Urothelium cell line (cell line): Measurements from ENCODE around the gene CDCA7L.
"Not testable (repeated sequence)": the region's sequence is repeated elsewhere in the genome, so short reads cannot be mapped to it uniquely, and the experiment has no call there.

ENCODE experiments used
- DNase-seq: peaks from one replicate; pipeline ENCODE4 v3.0.0; 2011; ENCODE audit warnings: low spot score, mixed read lengths
- FAIRE-seq: peaks from 2 replicates; lab custom pipeline; 2011; peaks lifted over from hg19 to GRCh38; lab: Jason Lieb, UNC

The CDCA7L gene

DNA sequence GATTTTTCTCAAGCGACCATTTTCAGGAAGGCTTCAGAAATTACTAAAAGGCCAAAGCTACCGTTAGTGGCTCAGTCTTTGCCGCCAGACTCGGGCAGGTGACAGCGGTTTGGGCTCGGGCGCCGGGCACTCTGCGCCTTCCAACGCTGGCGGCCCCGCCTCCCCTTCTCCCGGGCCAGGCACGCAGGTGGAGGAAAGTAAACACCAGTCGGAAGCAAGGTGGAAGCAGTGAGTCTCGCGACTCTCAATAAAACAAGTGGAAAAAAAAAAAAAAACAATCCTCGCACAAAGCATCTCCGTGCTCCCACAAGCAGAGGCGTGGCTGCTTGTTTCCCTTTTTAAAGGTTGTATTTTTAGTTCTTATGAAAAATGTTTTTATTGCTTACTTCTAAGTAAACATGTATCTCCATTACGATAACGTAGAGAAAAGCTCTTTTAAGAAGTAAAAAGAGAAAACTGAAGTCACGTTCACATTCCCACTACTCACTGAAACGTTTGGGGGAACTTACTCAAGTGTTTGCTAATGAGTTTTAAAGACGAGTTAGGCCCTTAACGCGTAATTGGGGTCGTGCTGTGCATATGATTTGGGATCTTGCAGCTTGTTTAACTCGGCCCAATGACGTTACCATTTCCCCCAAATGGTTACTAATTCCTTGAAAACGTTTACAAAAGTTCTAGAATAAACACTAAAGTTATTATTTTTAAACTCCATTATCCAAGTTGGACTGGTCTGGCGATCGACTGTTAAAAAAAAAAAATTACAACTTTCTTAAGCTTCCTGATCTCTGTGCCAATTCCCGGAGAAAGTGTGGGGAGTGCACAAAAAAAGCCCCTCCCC lies 864 bp downstream of the CDCA7L start:
- DNase-seq (peak; percentile 46), FAIRE-seq (no peak)

GRCh38 chr7:21943436-21943835 lies 2.3 kb downstream of the CDCA7L start:
- DNase-seq, result no peak

GRCh38 chr7:21942955-21943354 lies 2.7 kb downstream of the CDCA7L start:
- FAIRE-seq (no peak), DNase-seq (no peak)

More at GRCh38 chr7:21943436-21943835, 2.3 kb downstream of the CDCA7L start:
- FAIRE-seq, result no peak

DNA sequence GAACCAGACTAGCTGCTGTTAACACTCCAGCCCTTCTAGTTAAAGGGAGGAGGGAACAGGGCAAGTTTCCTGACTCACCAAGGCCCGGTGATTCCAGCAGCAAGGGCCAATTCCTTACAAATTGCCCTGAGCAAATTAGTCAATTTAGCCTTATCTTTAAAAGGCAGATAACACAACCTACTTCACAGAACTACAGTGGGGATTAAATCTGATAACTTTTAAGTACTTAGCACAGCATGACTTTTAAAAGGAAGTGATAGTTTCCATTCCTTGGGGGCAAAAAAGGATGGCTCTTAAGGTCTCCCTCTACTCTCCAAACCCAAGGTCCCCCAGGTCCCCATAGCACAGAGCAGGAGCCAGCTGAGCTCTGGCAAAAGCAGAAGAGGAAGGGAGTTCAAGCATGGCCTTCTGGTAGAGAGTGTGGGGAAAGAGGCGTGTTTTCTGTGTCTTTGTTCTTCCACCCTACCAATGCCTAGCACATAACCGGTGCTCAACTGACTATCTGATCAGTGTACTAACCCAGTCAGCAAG lies 4.0 kb downstream of the CDCA7L start:
- DNase-seq (no peak), FAIRE-seq (no peak)

GRCh38 chr7:21939858-21940372 lies 5.8 kb downstream of the CDCA7L start:
- no peak for DNase-seq
- FAIRE-seq, result no peak

- DNase-seq (no peak), FAIRE-seq (no peak)
Measured at GRCh38 chr7:21939136-21939857, 6.4 kb downstream of the CDCA7L start.

DNA sequence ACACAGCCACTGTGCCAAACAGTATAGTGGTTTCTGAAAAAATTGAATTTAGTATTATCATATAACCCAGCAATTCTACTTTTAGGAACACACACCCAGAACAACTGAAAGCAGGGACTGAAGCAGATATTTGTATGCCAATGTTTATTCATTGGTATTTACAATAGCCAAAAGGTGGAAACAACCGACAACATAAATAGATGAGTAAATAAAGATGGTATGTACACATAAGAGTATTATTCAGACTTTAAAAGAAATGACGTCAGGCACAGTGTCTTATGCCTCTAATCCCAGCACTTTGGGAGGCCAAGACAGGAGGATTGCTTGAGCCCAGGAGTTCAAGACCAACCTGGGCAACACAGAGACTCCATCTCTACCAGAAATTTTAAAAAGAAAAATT lies 7.2 kb downstream of the CDCA7L start:
- no peak for FAIRE-seq
- no peak for DNase-seq

DNA sequence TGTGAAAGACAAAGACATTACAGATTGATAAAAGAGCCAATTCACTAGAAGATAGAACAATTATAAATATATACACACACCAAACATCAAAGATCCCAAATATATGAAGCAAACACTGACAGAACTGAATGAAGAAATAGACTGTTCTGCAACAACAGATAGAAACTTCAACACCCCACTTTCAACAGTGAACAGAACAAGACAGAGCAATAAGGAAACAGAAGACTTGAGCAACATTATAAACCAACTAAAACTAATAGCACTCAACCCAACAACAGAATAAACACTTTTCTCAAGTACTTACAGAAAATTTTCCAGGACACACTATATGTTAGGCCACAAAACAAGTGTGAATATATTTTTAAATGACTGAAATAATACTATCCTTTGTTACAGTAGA lies 10.9 kb downstream of the CDCA7L start:
- DNase-seq (no peak), FAIRE-seq (no peak)

DNA sequence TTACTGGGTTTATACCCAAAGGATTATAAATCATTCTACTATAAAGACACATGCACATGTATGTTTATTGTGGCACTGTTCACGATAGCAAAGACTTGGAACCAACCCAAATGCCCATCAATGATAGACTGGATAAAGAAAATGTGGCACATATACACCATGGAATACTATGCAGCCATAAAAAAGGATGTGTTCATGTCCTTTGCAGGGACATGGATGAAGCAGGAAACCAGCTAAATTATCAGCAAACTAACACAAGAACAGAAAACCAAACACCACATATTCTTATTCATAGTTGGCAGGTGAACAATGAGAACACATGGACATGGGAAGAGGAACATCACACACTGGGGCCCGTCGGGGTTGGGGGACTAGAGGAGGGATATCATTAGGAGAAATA lies 12.4 kb downstream of the CDCA7L start:
- not testable (repeated sequence) for DNase-seq, FAIRE-seq

- no peak for FAIRE-seq
- no peak for DNase-seq
Measured at GRCh38 chr7:21927693-21928092, 18.0 kb downstream of the CDCA7L start.

DNA sequence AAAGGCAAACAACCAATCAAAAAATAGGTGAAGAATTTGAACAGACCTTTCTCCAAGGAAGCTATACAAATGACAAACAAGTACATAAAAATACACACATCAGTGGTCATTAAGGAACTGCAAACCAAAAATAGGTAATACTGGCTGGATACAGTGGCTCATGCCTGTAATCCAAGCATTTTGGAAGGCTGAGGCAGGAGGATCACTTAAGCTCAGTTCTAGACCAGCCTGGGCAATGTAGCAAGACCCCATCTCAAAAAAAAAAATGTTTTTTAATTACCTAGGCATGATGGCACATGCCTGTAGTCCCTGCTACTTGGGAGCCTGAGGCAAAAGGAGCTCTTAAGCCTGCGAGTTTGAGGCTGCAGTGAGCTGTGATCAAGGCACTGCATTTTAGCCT lies 19.3 kb downstream of the CDCA7L start:
- DNase-seq (no peak), FAIRE-seq (no peak)

GRCh38 chr7:21923658-21924057 lies 22.0 kb downstream of the CDCA7L start:
- DNase-seq (no peak), FAIRE-seq (no peak)

- no peak for DNase-seq
- no peak for FAIRE-seq
Measured at GRCh38 chr7:21922605-21923004, 23.1 kb downstream of the CDCA7L start.

- no peak for DNase-seq
- FAIRE-seq, result no peak
Measured at GRCh38 chr7:21920936-21921335, 24.8 kb downstream of the CDCA7L start.

DNA sequence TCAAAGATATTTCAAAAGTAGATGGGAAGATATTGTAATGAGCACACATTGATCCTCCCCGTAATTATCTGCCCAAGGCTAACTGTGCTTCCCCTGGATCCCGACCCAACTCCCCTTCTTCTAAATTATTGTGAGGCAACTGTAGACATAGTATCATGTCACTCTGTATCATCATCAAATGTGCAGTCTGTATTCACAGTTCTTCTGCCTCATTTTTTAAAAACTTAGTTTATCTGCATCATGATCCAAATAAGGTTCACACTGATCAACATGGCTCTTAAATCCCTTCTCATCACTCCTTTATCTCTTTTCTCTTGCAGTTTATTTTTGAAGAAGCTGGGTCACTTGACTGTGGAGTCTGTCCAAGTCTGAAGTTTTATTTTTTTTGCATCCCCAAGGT lies 27.5 kb downstream of the CDCA7L start:
- DNase-seq (no peak), FAIRE-seq (no peak)

DNA sequence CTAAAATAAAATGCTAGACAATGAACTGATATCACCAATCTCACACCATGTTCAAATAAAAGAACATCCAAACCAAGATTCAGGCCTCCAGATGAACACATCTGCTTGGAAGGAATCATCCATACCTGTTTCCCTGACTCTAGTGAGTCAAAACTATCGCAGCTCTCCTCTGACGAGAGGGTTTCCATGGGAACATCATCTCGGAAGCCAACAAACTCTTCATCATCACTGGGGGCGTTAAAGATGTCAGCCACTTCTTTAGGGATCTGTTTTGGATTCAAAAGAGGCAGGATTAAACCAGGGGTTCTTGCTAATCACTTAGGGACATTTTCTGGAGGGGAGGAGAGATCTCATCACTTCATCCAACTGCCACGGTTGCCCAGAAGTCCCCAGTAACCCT lies 29.1 kb downstream of the CDCA7L start:
- FAIRE-seq (no peak), DNase-seq (no peak)

GRCh38 chr7:21916176-21916575 lies 29.5 kb downstream of the CDCA7L start:
- FAIRE-seq (no peak), DNase-seq (no peak)

GRCh38 chr7:21915140-21915539 lies 30.6 kb downstream of the CDCA7L start:
- DNase-seq (no peak), FAIRE-seq (no peak)

DNA sequence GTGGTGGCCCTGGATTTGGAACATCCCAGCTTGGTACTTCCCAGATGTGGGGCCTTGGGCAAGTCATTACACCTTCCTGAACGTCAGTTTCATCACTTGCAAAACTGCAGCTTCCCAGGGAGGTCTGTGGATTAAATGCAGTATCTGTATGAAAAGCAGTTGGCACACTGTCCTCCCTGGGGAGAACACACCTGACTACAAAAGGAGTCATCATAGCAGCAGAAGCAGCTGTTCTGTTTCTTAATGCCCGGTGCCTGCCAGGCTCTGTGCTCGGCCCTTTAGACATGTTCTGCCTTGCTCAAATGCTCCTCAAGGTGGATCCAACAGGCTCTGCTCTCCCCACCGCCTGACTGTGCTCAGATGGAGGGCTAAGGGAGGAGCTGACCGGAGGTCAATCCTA lies 31.0 kb downstream of the CDCA7L start:
- no peak for FAIRE-seq
- no peak for DNase-seq

GRCh38 chr7:21912931-21913780 lies 32.5 kb downstream of the CDCA7L start:
- DNase-seq (no peak), FAIRE-seq (no peak)

- DNase-seq (no peak), FAIRE-seq (no peak)
Measured at GRCh38 chr7:21912305-21912704, 33.4 kb downstream of the CDCA7L start.
